ENCODE measurements around the gene ABCD4. TPM values are rescaled to one million over a fixed set of nuclear protein-coding genes. Genes with fewer than 3 reads are reported as not detected.

Gene ABCD4
- total RNA-seq, 1 experiment from 2014 or later: 45.3 TPM

GRCh38 chr14:74286736-74287135, 16.0 kb downstream of the ABCD4 start:
- Histone ChIP-seq H3K9ac (ENCODE audit: low read length) (no peak overlapping the region), H4K20me1 (ENCODE audit: insufficient read depth) (no peaks in the 10 kb centered on the region), H3K4me3 (replicated peaks in 1 of 2; ENCODE audit: low read depth in 1 of 2, low read length in 2 of 2) (no peak overlapping the region), H3K79me2 (ENCODE audit: insufficient read depth, low read length) (no peaks in the 10 kb centered on the region), H3K27ac (ENCODE audit: low read depth, low read length) (no peak overlapping the region), H2AFZ (ENCODE audit: low read depth, low read length, poor library complexity, severe bottlenecking) (no peak overlapping the region), H3K36me3 (ENCODE audit: control insufficient read depth in 1 of 2, insufficient read depth in 2 of 2, low read length in 2 of 2) (peaks cover 6 to 33% of the 10 kb centered on the region in 2 experiments; a peak in 3 of 4 replicates), H3K27me3 (ENCODE audit: insufficient read depth, low read length) (no peaks in the 10 kb centered on the region), H3K4me1 (ENCODE audit: control insufficient read depth in 1 of 2, insufficient read depth in 2 of 2, low read length in 2 of 2) (peaks cover 0 to 10% of the 10 kb centered on the region in 2 experiments; a peak in 2 of 4 replicates), H3K9me3 (ENCODE audit: control insufficient read depth in 1 of 2, insufficient read depth in 1 of 2, low read depth in 1 of 2, low read length in 2 of 2) (no peaks in the 10 kb centered on the region), H3K9me2 (ENCODE audit: insufficient read depth) (no peaks in the 10 kb centered on the region), H3K4me2 (ENCODE audit: low read length) (no peak overlapping the region)
- no TSS peak for BruUV-seq (replicated peaks)
- ChIA-PET POLR2A (no interaction called here), CTCF (no interaction called here), RAD21 (ENCODE audit: low non-redundant PET in 1 of 2, low total read pairs in 2 of 2, uncharacterized antibody in 2 of 2, unreplicated experiment in 2 of 2) (no interaction called here)
- ATAC-seq (no peak), DNase-seq (ENCODE audit: low read depth, low spot score) (no peak)
- intact Hi-C loops (cut with micrococcal nuclease): no loop called here
- TF ChIP-seq MAX (IDR thresholded peaks at IDR 0.05) (no peak), POLR2A (IDR thresholded peaks at IDR 0.05; ENCODE audit: borderline replicate concordance, extremely low read depth, insufficient read depth, insufficient read length) (no peak), CTCF (IDR thresholded peaks at IDR 0.05 in 2 of 3, conservative IDR thresholded peaks at IDR 0.05 in 1 of 3; ENCODE audit: borderline replicate concordance in 1 of 3, insufficient read depth in 1 of 3, low read depth in 2 of 3, low read length in 2 of 3) (no peak), SIN3A (IDR thresholded peaks at IDR 0.05; ENCODE audit: low read depth) (no peak), CBX3 (IDR thresholded peaks at IDR 0.05; ENCODE audit: low read depth) (no peak), TCF7L2 (IDR thresholded peaks at IDR 0.05; ENCODE audit: borderline replicate concordance, extremely low read depth, insufficient read depth, insufficient read length) (no peak)

- Histone ChIP-seq H3K36me3 (ENCODE audit: control insufficient read depth in 1 of 2, insufficient read depth in 2 of 2, low read length in 2 of 2) (peaks cover 0 to 12% of the 10 kb centered on the region in 2 experiments; a peak in 3 of 4 replicates), H3K4me3 (replicated peaks in 1 of 2; ENCODE audit: low read depth in 1 of 2, low read length in 2 of 2) (no peak overlapping the region), H3K4me2 (ENCODE audit: low read length) (no peak overlapping the region), H3K9me3 (ENCODE audit: control insufficient read depth in 1 of 2, insufficient read depth in 1 of 2, low read depth in 1 of 2, low read length in 2 of 2) (peaks cover 0 to 4% of the 10 kb centered on the region in 2 experiments; a peak in 1 of 4 replicates), H3K27me3 (ENCODE audit: insufficient read depth, low read length) (no peaks in the 10 kb centered on the region), H3K4me1 (ENCODE audit: control insufficient read depth in 1 of 2, insufficient read depth in 2 of 2, low read length in 2 of 2) (peaks cover 5 to 7% of the 10 kb centered on the region in 2 experiments; a peak in 3 of 4 replicates), H3K79me2 (ENCODE audit: insufficient read depth, low read length) (no peaks in the 10 kb centered on the region), H4K20me1 (ENCODE audit: insufficient read depth) (no peaks in the 10 kb centered on the region), H3K9ac (ENCODE audit: low read length) (no peak overlapping the region), H3K27ac (ENCODE audit: low read depth, low read length) (no peak overlapping the region), H2AFZ (ENCODE audit: low read depth, low read length, poor library complexity, severe bottlenecking) (no peak overlapping the region), H3K9me2 (ENCODE audit: insufficient read depth) (no peaks in the 10 kb centered on the region)
- RAD21 ChIA-PET (ENCODE audit: low non-redundant PET in 1 of 2, low total read pairs in 2 of 2, uncharacterized antibody in 2 of 2, unreplicated experiment in 2 of 2): no interaction called here
- ATAC-seq: no peak
- POLR2A ChIA-PET: interaction anchor here (0.8 kb wide), 1 partner anchor 11 kb away, joined by 3 read pairs; no protein-coding TSS in a partner anchor
- intact Hi-C loops (cut with micrococcal nuclease): no loop called here
- no TSS peak for BruUV-seq (replicated peaks)
- CTCF ChIA-PET: interaction anchor here (1.1 to 1.3 kb wide), 2 partner anchors 13 to 29 kb away, joined by 3 read pairs; no protein-coding TSS in a partner anchor
- DNase-seq (ENCODE audit: low read depth, low spot score): no peak
- TF ChIP-seq ZBTB33 (IDR thresholded peaks at IDR 0.05; ENCODE audit: extremely low read depth, insufficient replicate concordance, low read length) (no peak), SP1 (IDR thresholded peaks at IDR 0.05; ENCODE audit: low read depth) (no peak), RAD21 (IDR thresholded peaks at IDR 0.05; ENCODE audit: low read depth) (no peak), EZH2phosphoT487 (IDR thresholded peaks at IDR 0.05; ENCODE audit: borderline replicate concordance) (no peak), CEBPB (IDR thresholded peaks at IDR 0.05; ENCODE audit: low read depth) (no peak), ELF1 (IDR thresholded peaks at IDR 0.05; ENCODE audit: borderline replicate concordance, low read depth) (no peak), FOSL1 (IDR thresholded peaks at IDR 0.05; ENCODE audit: low read depth) (no peak), EZH2 (IDR thresholded peaks at IDR 0.05) (no peak), CTCF (IDR thresholded peaks at IDR 0.05 in 2 of 3, conservative IDR thresholded peaks at IDR 0.05 in 1 of 3; ENCODE audit: borderline replicate concordance in 1 of 3, insufficient read depth in 1 of 3, low read depth in 2 of 3, low read length in 2 of 3) (no peak)
Observed at GRCh38 chr14:74281069-74281468, 21.7 kb downstream of the ABCD4 start.
